Posterior vena cava (tissue), 2 donors: ENCODE measurements around the gene AKAP9. TPM values are rescaled to one million over a fixed set of nuclear protein-coding genes. Genes with fewer than 3 reads are reported as not detected.

Source experiments
- DNase-seq: peaks from one replicate; pipeline ENCODE4 v3.0.0-alpha.2; 2020; ENCODE audit warnings: low spot score
- intact Hi-C, 2 donors: fragments of 100-400 bp; cut with DNase I; formaldehyde crosslinking; loops; one replicate each; pipeline versions ENCODE4 v1.14.1 to v1.14.2; 2022 to 2023
- total RNA-seq, 2 donors: library from RNA; stranded (reverse); fragmentation: NEBNext Ultra II Directional; extraction: Animal tissue kit (Norgen Biotek cat#: 25700); gene quantifications; one replicate each; pipeline ENCODE4 v1.2.1, GENCODE V29; 2021
- donor health status: DM: yes; HTN: yes; CAD: no.
- donor health status: DM: yes; HTN: yes; CAD: no.

Gene AKAP9
- total RNA-seq, 2 donors from 2014 or later = 45.1 to 46.9 TPM

DNA sequence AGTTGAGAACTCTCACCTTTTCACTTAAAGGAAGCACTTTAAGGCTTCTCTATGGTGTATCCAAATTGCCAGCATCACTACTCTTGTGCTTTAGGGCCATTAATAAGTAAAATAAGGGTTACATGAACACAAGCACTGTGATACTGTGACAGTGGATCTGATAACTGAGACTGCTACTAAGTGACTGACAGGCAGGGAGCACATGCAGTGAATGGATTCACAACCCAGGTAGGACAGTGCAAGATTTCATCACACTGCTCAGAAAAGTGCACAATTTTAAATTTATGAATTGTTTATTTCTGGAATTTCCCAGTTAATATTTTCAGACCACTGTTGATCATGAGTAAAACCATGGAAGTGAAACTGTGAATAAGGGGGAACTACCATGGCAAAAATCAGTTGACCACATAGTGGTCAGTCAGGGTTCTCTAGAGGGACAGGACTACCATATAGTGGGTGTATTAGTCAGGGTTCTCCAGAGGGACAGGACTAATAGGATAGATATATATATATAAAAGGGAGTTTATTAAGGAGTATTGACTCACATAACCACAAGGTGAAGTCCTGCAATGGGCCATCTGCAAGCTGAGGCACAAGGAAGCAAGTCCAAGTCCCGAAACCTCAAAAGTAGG lies 214.6 kb downstream of the AKAP9 start:
- intact Hi-C loops = no loop called here
- no peak for DNase-seq

DNA sequence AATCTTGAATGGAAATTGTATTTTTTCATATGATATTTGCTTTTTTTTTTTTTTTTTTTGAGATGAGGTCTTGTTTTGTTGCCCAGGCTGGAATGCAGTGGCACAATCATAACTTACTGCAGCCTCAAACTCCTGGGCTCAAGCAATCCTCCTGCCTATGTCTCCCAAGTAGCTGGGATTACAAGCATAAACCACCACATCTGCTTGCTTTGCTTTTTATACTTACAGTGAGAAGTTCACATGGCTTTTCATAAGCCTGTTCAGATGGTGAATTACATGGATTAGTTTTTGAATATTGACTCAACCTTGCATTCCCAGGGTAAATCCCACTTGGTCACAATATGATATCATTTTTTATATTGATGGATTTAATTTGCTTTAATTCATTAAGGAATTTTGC lies 216.3 kb downstream of the AKAP9 start:
- intact Hi-C loops = no loop called here

DNA sequence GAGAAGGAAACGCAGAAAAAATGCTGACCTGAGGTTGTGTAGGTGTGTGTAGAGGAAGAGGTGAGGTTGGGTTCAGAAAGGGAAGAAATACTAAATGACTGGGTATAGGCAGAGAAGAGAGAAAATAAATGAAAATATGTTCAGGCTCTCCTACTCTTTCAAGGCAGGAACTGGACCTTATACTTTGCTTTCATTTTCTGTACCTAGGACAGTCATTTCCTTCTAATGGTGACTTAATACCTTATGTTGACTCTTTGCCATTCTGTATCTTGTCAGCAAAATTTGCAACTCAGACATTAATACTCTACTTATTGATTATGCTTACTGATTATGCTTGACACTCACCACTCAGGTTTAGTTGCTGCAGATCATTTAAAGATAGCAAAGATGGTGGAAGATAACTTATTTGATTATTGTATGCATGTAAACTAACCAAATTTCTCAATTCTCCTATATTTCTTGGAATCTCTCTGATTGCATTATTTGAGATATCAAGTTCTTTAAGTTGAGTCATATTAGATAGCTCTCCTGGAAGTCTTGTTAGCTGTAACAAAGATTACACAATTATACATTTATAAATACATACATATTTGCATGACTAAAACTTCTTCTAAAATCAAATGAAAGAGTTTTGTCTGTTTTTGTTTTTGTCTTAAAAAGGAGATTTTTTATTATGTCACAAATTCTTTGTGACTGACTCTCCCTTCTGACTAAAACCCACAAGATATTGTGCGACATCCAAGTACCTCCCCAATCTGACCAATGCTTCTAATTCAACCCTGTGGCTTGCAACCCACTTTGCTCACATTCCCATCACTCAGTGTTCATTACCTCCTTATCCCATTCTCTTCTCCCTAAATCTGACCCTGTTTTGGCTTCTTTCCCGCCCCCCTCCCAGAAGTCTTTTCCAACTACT lies 218.3 kb downstream of the AKAP9 start:
- DNase-seq = no peak
- intact Hi-C loops = no loop called here

More for the DNA sequence above, 216.3 kb downstream of the AKAP9 start:
- DNase-seq = no peak

Other genes starting within 250 kb of the AKAP9 start
- 10 to 100 TPM in 1 of 2 donors, 1 to 10 TPM in 1; 9.2 to 13.6 TPM for gene MTERF1, start 60.2 kb upstream of the AKAP9 start, total RNA-seq
- gene CYP51A1, start 193.6 kb downstream of the AKAP9 start, total RNA-seq = 10 to 100 TPM; 34.9 to 44.6 TPM
- gene LRRD1, start 238.3 kb downstream of the AKAP9 start, total RNA-seq = under 1 TPM; 0.14 to 0.19 TPM